ENCODE measurements around the gene ARL5A. TPM values are rescaled to one million over a fixed set of nuclear protein-coding genes. Genes with fewer than 3 reads are reported as not detected.

The ARL5A gene
- total and polyA plus RNA-seq, 2 donors (not counting 3 experiments of a cell fraction or from before 2014, with no cell fraction given): 25.8 to 73.2 TPM

GRCh38 chr2:151828890-151829324 is 686 bp upstream of the ARL5A start:
- ChIA-PET POLR2A (no interaction called here), CTCF (interaction anchor here (1.0 to 1.5 kb wide), 3 partner anchors 12 to 63 kb away, joined by 3 to 10 read pairs (median 6); no protein-coding TSS in a partner anchor)
- peak overlapping the region; percentile 97 for H3K9ac ChIP-seq (replicated peaks; ENCODE audit: extremely low read depth, insufficient read depth, low read length)
- H4K20me1 ChIP-seq (replicated peaks; ENCODE audit: control insufficient read depth, extremely low read depth, insufficient read depth, low read length): peaks cover 3% of the 10 kb centered on the region
- dilution Hi-C loops (cut with MboI; ENCODE audit: extremely low pct_ligation_motif_present, low sequenced_read_pairs): no loop called here
- H3K79me2 ChIP-seq (ENCODE audit: control insufficient read depth, insufficient read depth, low read length): peaks cover 43% of the 10 kb centered on the region
- H3K27ac ChIP-seq (ENCODE audit: insufficient read depth, low read depth, low read length): peak overlapping the region; percentile 89
- TSS peak; percentile 85 for BruUV-seq (replicated peaks)
- TF ChIP-seq CTCF (IDR thresholded peaks at IDR 0.05; ENCODE audit: extremely low read depth in 1 of 2, insufficient read depth in 1 of 2, low read depth in 1 of 2, low read length in 2 of 2): no peak
- no peak for TF ChIP-seq POLR2A (IDR thresholded peaks at IDR 0.05; ENCODE audit: low read depth, low read length)
- no peak for TF ChIP-seq POLR2AphosphoS5 (IDR thresholded peaks at IDR 0.05; ENCODE audit: insufficient read depth, low read depth, low read length)
- no peak for TF ChIP-seq EZH2 (IDR thresholded peaks at IDR 0.05; ENCODE audit: borderline replicate concordance, low read depth, low read length, severe bottlenecking)
- no peak for TF ChIP-seq JUN (IDR thresholded peaks at IDR 0.05; ENCODE audit: borderline replicate concordance, insufficient read depth, insufficient read length, low read depth)
- TF ChIP-seq MYC (IDR thresholded peaks at IDR 0.05; ENCODE audit: low read depth, low read length): no peak
- peak overlapping the region; percentile 97 for H3K4me2 ChIP-seq (ENCODE audit: insufficient read depth, low read length)
- no peaks in the 10 kb centered on the region for H3K27me3 ChIP-seq (ENCODE audit: control insufficient read depth in 2 of 2, insufficient read depth in 2 of 2, low read length in 2 of 2)
- no peaks in the 10 kb centered on the region for H3K9me3 ChIP-seq (replicated peaks; ENCODE audit: control insufficient read depth, insufficient read depth, low read length)
- H3K36me3 ChIP-seq (ENCODE audit: control insufficient read depth in 2 of 2, extremely low read depth in 1 of 2, insufficient read depth in 2 of 2, low read length in 2 of 2): no peaks in the 10 kb centered on the region
- peak overlapping the region; percentile 96 for H2AFZ ChIP-seq (ENCODE audit: low read depth, low read length)
- DNase-seq (ENCODE audit: low read depth, low spot score) (no peak), FAIRE-seq (no peak)
- no peaks in the 10 kb centered on the region for H3K9me1 ChIP-seq (replicated peaks; ENCODE audit: control insufficient read depth, extremely low read depth, insufficient read depth, low read length)
- peak overlapping the region in 1 of 3 experiments; percentile 61 for H3K4me3 ChIP-seq (replicated peaks in 1 of 3; ENCODE audit: insufficient read depth in 1 of 3, low read depth in 1 of 3, low read length in 3 of 3)
- intact Hi-C loops (cut with micrococcal nuclease): loop anchor here (1.0 to 5.0 kb wide), 7 partner anchors 50 to 888 kb away; partner anchors contain the start of genes ARL6IP6 and PRPF40A
- H3K4me1 ChIP-seq (ENCODE audit: control insufficient read depth, extremely low read depth, insufficient read depth, low read length): peaks cover 33% of the 10 kb centered on the region
